ENCODE data around the gene SPRY2.

DNA sequence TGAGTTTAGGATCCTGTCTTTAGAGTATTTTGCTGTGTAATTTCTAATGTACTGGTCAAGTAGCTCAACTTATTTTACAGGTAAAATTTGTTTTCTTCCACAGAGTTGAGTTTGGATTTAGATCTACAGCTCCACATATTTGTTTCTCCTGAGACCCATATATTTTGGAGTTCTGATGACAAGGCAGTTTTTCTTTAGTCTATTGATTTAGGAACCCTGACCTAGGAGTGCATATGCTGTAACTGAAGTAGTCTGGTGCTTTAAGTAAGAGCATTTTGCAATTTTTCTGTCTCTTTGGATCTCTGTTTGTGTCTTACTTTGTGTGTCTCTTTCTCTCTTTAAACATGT is 19.5 kb upstream of the SPRY2 start:
- no peak for TF ChIP-seq POLR2A (IDR thresholded peaks at IDR 0.05)
- TF ChIP-seq, protein P1, sequence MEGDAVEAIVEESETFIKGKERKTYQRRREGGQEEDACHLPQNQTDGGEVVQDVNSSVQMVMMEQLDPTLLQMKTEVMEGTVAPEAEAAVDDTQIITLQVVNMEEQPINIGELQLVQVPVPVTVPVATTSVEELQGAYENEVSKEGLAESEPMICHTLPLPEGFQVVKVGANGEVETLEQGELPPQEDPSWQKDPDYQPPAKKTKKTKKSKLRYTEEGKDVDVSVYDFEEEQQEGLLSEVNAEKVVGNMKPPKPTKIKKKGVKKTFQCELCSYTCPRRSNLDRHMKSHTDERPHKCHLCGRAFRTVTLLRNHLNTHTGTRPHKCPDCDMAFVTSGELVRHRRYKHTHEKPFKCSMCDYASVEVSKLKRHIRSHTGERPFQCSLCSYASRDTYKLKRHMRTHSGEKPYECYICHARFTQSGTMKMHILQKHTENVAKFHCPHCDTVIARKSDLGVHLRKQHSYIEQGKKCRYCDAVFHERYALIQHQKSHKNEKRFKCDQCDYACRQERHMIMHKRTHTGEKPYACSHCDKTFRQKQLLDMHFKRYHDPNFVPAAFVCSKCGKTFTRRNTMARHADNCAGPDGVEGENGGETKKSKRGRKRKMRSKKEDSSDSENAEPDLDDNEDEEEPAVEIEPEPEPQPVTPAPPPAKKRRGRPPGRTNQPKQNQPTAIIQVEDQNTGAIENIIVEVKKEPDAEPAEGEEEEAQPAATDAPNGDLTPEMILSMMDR (IDR thresholded peaks at IDR 0.05) = no peak

Data from vagina (tissue), 2 donors.